Brain pericyte (primary cell): ENCODE data around the gene STK25.
"Not testable (repeated sequence)": the region's sequence is repeated elsewhere in the genome, so short reads cannot be mapped to it uniquely, and the experiment has no call there.

Experiments
- DNase-seq: peaks from one replicate; pipeline ENCODE4 v3.0.0-alpha.2; 2012; ENCODE audit warnings: low read depth, low spot score

STK25 gene

DNA sequence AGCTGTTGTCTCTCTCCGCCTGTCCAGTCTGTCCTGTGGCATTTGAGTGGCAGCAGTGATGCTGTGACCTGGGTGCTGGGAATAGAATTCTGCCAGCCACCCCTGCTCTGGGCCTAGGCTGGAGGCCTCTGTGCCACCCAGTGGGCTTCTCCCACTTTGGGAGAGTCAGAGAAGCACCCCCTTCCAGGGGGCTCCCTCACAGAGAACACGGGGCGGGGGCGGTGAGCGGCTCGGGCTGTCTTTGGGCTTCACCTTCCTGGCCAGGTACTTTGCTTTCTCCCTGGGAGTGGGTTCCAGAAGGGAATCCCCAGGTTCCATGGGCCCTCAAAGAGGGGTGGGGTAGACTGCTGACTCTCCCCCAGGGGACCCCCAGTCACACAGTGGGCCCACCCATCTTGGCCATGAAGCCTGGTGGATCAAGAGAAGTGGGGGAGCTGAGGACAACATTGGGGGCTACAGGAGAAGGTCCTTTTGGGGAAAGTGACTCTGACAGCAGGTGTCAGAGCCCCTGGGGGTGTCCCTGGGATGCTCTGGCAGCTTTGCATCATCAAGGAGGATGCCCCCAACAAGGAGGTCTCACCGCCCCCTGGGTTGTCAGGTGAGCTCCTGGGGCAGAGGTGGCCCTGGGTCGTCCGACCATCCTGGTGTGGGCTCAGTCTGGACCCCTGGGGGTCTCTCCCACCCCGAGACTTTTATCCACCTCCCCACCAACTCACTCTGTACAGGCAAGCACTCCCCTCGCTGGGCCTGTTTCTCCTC lies 31.4 kb upstream of the STK25 start:
- no peak for DNase-seq

DNA sequence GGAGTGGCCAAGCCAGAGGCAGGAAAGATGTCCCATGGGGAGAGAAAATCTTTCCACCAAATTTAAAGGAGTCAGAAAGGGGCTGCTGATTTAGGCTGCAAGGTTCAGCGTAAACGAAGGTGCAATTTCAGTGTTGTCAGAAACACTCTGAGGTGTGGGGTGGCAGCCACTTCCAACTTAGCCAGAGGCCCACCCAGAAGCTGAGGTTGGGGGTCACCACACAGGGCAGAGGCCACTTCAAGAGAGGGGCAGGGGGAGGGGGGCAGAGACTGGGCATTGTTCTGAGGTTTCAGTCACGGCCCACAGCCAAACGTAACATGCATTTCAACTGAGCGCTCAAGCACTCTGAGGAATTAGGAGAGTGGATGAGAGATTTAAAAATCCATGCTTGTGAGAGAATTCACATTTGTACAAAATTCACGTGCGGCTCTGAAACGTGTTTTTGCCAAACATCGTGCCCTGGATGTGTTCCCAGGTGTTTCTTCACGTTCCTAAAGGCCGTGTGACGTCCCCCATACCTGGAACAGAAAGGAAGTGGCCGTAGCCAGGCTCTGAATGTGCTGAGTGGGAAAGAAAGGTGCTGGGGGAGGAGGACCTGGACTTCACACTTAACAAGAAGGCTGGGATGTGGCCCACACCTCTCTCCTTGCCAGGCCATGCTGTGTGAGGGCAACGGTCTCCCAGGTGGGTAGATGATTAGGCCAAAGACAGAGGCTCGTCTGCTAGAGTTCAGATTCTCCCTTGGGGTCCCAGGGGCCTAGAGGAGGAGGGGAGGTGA lies 30.6 kb upstream of the STK25 start:
- no peak for DNase-seq

DNA sequence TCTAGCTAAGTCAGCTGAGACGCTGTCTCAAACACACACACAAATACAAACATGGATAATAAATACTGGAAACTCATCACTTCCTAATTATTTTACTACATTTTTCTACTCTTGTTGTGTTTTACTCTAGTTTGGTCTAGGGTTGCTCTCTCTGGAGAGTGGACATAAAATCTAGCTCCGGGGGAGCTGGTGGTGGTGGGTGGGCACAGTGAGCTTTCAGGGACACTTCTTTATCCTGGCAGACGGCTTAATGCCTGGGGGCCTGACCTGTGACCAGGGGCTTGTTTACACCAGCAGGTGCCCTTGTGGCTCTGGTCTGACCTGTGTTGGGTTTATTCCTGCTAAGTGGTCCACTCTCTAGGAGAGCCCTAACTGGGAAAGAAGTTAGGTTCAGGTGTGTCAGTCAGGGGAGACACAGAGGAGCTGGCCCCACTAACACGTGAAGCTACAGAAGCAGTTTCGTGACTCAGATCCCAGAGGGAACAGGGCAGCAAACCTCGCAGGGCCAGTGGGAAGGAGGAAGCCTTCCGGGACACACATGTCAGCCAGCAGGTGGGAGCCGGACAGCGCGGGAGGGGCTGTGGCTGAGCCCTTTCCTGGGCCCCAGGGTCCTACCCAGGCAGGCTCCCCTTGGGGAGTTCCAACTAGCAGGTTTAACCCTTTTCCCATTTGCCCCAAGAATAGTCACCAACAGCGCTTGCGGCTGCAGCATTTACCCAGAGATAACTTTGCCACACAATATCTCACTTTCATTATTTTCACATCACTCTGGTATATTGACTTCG lies 27.7 kb upstream of the STK25 start:
- no peak for DNase-seq

DNA sequence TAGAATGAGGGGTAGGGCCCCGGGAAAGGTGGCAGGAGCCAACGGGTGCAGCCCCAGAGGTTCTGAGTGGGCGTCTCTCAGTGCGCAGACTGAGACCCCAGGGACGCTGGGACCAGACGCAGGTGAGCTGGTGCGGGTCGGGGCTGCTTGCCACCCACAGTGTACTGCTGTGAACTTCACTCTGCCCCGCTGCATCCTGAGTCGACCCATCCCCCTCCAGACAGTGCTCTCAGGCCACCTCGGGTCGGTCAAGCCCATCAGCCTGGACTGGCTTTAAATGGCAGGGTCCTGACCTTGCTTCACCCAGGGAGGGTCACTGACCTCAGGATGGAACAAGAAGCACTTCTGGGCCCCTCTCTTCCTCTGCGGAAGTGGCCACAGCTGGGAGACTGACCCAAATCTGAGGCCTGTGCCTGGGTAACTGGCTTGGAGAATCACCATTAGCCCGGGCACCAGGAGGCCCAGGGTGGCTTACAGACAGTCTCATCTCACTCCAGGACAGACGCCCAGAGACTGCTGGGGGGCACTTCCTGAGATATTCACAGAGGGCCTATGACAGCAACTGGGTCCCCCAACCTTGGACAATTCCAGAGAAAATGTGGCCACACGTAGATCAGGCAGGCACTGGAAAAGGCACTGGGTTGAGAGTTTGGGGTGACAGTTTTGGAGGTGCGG lies 26.5 kb upstream of the STK25 start:
- DNase-seq = no peak

DNA sequence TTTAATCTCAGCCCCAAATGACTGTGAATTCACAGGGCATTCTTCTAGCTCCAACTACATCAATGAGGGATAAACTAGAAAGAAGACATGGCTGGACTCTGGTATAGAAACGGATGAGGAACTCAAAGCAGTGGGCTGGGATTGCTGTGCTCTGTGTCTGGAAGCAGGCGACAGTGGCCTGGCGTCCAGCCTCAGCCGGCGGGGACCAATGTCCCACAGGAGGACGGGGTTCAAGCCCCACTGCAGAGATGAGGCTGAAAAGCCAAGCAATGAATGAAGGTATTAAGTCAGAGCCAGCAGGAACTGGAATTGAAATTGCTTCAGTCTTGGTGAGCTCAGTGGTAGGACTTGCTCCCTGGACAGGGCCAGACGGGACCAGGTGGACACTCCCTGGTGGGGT lies 25.9 kb upstream of the STK25 start:
- no peak for DNase-seq

DNA sequence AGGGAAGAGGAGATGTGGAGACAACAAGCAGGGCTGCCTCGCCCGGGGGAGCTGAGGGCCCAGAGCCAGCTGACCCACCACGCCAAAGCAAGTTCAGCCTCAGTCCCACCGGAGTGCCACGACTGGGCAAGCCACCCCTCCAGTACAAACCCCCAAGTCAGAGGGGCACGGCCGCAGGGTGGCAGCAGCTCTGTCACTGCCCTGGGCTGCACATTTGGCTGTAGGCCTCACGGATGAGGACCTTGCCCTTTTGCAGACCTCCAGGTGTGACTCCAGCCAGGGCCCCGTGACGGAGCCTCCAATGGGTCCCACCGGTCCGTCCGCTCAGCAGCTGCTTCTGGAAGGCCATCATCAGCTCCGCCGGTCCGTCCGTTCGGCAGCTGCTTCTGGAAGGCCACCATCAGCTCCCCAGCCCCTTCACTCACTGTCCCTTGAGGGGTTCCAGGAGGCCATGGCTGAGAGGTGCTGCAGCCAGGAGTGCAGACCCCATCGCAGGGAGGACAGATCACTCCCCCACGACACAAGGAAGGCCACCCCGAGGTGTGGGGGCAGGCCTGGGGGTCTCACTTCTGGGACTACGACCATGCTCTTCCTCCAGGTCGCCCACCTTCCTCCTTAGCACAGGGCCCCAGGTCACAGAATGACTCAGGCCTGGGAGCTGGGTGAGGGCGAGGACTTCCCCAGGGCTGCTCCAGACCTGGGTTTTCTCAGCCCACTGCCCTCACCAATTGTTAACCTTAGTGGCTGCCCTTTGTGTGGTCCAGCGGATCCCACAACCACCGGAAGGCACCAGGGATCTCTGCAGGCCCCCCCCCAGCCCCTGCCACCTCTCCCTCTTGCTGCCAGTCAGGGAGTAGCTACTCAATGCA lies 24.6 kb upstream of the STK25 start:
- no peak for DNase-seq

DNA sequence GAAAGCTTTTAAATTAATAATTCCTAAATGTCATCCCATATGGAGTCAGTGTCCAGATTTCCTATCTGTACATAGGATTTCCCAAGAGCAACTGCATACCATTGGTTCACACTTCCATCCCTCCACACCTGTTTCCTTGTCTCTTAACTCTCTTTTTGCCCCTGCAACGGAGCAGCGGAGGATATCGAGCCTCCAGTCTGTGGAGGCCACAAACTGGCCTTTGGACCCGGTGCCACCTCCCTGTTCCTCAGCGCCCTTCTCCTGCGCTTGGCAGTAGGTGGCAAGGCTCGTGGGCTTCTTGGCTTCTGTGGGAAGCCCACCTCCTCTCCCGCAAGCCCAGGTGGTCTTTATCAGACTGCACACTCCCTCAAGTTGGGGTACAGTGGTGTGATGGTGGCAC lies 23.8 kb upstream of the STK25 start:
- DNase-seq = no peak

DNA sequence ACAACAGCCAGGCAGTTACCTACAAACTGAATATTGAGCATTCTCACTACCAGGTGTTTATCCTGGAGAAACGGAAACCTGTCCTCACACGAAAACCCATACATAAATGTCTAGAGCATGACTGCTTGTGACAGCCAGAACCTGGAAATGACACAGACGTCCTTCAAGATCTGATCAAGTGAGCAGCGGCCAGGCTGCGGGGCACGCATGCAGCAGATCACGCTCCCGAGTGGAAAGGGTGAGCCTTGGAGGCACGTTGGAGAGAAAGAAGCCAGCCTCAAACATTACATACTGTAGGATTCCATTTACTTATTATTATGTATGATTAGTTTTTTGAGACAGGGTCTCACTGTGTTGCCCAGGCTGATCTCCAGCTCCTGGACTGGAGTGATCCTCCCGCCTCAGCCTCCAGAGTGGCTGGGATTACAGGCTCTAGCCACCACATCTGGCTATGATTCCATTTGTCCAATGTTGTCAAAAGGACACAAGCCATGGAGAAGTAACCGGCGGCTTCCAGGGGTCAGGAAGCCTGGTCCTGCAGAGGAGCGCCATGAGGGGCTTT lies 22.9 kb upstream of the STK25 start:
- DNase-seq = no peak

DNA sequence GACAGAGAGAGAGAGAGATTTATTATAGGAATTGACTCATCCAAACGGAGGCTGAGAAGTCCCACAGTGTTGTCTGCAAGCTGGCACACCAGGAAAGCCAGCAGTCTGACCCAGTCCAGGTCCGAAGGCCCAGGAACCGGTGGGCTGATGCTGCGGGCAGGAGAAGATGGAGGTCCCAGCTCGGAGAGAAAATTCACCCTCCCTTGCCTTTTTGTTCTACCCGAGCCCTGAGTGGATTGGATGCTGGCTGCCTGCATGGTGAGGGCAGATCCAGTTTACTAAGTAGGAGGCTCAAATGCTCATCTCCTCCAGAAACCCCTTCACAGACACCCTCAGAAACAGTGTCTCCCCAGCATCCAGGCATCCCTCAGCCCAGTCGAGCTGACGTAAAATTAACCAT lies 22.2 kb upstream of the STK25 start:
- DNase-seq = no peak

DNA sequence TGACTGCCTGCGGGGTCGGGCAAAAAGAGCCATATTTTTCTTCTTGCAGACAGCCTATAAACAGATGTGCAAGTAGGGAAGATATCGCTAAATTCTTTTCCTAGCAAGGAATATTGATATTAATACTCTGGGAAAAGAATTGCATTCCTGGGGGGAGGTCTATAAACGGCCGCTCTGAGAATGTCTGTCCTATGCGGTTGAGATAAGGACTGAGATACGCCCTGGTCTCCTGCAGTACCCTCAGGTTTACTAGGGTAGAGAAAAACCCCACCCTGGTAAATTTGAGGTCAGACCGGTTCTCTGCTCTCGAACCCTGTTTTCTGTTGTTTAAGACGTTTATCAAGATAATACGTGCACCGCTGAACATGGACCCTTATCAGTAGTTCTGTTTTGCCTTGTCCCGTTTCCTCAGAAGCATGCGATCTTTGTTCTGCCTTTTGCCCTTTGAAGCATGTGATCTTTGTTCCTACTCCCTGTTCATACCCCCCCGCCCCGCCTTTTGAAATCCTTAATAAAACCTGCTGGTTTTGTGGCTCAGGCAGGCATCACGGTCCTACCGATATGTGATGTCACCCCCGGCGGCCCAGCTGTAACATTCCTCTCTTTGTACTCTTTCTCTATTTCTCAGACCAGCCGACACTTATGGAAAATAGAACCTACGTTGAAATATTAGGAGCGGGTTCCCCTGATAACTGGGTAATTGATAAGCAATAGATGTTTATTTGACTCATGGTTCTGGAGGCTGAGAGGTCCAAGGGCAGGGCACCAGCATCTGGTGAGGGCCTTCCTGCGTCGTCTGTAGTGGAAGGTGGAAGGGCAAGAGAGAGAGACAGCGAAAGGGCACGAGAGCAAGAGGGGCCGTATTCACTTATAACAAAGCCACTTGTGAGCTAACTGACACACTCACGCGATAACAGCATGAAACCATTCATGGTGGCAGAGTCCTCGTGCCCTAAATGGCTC lies 17.7 kb upstream of the STK25 start:
- DNase-seq = not testable (repeated sequence)

DNA sequence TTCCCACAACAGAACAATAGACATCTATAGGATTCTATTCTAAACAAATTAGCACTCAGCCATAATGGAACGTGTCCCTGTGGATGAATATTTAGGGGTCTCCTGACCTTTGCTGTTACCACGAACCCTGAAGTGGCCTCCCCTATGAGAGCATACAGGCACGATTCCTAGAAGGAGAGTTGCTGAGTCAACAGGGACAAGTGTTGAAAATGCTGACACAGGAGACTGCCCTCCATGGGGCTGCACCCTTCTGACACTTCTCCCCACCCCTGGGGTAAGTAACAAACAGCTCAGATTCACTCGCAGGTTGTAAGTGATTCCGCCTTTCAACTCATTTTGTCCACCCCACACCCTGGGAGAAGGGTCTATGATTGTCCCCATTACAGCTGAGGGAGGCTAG lies 14.1 kb upstream of the STK25 start:
- no peak for DNase-seq

DNA sequence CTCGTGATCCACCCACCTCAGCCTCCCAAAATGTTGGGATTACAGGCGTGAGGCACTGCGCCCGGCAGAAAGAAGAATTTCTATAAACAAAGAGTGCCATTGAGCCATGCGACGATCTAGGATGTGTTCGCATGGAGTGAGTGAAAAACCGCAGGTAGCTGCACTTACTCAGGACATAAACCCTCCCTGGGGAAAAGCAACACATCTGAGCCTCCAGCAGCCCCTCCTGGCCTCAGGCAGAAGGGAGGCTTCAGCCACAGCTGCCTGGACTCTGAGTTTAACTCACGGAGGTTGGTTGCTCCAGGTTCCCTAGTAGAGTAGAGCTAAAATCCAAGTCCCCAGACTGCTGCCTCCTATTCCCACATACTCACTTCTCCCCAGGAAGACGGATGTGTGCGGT lies 11.3 kb upstream of the STK25 start:
- DNase-seq = no peak

DNA sequence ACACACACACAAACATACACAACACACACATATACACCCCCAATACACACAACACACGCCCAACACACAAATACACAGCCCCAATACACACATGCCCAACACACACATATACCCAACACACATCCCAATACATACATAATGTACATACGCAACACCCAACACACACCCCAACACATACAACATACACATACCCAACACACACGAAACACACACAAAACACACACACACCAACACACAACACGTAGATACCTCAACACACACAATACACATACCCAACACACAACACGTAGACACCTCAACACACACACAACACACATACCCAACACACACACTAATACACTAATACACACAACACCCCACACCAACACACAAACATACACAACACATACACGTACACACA lies 8.9 kb upstream of the STK25 start:
- no peak for DNase-seq

DNA sequence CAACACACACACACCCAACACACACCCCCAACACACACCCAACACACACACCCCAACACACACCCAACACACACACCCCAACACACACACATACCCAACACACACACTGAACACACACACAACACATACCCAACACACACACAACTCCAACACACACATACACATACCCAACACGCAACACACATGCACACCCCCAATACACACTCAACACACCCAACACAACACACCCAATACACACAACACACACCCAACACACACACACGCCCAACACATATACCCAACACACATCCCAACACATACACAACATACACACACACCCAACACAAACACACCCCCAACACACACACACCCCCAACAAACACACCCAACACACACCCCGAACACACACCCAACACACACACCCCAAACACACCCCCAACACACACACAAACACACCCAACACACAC lies 8.2 kb upstream of the STK25 start:
- no peak for DNase-seq

DNA sequence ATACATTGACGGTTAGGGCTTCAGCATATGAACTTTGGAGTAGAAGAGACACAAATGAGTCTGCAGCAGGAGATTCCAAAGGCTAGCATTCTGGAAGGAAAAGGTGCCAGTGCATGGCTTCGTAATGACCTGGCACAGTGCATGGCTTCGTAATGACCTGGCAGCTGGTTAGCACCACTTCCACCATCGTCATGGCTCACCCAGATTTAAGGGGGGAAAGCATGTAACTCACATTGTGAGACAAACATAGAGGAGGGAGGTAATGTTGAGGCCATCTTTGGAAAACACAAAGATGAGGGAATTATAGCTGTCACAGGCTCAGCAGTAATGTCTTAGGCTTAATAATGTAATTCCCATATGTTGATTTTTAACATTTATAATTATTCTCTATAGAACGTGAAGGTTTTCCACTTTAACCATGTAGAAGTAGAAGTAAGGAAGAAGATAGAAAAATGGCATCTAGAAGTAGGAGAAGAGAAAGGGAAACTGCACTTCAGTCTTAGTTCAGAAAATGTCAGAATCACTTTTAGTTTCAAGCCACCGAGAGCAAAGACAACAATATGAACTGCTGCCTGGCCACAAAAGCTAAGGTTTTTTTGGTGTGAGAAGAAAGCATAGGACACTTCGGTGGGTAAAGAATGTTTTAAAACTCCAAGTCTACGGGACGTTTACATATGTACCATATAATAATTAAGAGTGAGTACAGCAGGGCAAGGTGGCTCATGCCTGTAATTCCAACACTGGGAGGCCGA lies 6.8 kb upstream of the STK25 start:
- DNase-seq = no peak

DNA sequence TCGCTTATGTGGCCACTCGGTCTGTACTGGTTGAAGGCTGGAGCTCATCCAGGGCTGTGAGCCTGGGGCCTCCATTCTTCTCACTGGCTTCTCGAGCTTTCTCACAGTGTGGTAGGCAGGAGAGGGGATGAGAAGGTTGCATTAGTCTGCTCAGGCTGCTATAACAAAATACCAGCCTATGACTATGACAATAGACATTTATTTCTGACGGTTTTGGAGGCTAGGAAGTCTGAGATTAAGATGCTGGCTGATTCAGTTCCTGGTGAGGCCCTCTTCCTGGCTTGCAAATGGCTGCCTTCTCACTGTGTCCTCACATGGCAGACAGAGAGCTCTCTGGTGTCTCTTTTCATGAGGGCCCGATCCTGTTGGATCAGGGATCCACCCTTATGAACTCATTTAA lies 6.2 kb upstream of the STK25 start:
- no peak for DNase-seq

DNA sequence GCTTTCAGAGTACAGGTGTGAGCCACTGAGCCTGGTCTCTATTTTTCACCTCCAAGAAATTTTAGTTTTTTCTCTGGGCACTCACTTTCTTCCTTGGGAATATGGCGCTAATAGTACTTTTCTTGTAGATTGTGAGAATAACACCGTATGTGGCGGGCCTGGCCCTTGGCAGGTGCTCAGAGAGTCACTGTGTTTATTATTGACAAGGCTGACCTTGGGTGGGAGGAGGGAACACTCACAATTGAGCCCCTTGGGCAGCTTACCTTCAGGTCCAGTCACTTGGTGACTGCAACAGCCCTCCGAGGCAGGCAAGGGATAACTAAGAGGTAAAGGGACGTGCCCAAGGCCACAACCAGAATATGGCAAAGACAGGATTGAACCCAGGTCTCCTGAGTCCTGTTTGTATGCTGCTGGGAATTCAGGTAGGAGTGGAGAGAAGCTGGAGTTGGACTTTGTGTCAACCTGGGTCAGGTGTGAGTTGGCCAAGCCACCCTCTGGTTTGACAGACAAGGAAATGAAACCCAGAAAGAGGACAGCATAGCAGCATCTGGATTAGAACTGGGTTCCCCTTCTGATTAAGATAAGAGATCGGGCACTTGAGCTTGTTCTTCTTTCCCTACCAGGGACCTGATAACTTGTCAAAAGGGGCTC lies 2.8 kb upstream of the STK25 start:
- no peak for DNase-seq

DNA sequence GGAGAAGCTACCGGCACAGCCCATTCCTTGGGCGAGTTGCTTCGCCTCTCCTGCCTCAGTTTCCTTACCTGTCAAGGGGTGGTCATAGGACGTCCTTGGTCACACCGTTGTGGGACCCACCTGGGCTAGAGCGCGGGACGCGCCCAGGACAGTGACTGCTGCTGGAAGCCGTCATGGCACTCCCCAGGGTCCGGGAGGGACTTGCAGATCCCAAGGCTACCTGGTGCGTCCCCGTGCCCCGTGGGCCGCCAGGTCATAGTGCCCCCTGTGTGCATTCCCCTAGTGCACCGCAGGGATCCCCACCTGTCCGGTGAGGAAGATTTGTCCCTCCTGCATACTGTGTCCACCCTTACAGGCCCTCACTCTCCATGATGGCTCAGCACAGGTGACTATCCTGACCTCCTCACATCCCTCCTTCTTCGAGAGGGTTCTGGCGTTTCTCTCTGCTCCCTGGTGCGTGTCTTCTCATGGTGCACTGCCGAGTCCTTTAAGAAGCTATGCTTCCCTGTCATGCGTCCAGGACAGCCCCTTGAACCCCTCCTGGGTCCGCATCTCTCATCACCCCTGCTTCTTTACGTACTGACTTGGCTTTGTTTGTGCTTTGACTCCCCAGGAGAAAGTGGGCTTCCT lies 886 bp upstream of the STK25 start:
- no peak for DNase-seq
